GM21529 (cell line): ENCODE results near the gene RETREG3.

Source experiments
- ATAC-seq: cut with Tn5 transposase; IDR thresholded peaks from one replicate; pipeline ENCODE4 v1.9.1; 2021; ENCODE audit not compliant: unreplicated experiment

The RETREG3 gene

DNA sequence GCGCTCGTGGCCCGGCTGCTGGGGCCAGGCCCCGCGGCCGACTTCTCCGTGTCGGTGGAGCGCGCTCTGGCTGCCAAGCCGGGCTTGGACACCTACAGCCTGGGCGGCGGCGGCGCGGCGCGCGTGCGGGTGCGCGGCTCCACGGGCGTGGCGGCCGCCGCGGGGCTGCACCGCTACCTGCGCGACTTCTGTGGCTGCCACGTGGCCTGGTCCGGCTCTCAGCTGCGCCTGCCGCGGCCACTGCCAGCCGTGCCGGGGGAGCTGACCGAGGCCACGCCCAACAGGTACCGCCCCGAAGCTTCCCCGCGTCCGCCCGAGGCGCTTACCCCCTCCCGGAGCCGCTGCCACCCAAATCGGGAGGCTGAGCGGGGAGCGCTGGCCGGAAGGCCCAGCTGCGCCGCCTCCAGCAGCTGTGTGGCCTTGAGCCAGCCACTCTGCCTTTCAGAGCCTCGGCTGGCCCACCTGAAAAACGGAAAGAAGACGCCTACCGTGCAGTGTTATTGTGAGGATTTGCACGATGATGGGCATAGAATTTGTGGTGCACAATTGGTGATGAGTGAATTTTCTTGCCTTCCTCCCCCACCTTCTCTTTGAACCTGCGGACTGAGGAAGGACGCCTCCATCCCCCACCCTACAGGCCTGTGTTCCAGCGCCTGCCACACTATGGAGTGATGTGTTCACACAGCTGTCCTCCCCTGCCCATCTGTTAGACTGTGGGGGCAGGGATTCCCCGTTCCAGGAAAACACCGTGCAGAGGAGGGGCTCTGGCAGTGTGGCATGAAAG lies 72.6 kb downstream of the RETREG3 start:
- peak; percentile 65 for ATAC-seq

DNA sequence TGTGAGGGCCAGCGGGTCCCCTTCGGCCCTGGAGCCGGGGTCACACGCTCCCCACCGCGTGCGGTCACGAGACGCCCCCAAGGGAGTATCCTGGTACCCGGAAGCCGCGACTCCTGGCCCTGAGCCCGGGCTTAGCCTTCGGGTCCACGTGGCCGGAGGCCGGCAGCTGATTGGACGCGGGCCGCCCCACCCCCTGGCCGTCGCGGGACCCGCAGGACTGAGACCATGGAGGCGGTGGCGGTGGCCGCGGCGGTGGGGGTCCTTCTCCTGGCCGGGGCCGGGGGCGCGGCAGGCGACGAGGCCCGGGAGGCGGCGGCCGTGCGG lies 73.2 kb downstream of the RETREG3 start, which contains the start of gene NAGLU:
Gene NAGLU, plus strand, starts transcription at position 194 of the 324 bp plus-strand sequence. Its CDS starts 32 bp downstream, at position 226.
- ATAC-seq: peak; percentile 71

DNA sequence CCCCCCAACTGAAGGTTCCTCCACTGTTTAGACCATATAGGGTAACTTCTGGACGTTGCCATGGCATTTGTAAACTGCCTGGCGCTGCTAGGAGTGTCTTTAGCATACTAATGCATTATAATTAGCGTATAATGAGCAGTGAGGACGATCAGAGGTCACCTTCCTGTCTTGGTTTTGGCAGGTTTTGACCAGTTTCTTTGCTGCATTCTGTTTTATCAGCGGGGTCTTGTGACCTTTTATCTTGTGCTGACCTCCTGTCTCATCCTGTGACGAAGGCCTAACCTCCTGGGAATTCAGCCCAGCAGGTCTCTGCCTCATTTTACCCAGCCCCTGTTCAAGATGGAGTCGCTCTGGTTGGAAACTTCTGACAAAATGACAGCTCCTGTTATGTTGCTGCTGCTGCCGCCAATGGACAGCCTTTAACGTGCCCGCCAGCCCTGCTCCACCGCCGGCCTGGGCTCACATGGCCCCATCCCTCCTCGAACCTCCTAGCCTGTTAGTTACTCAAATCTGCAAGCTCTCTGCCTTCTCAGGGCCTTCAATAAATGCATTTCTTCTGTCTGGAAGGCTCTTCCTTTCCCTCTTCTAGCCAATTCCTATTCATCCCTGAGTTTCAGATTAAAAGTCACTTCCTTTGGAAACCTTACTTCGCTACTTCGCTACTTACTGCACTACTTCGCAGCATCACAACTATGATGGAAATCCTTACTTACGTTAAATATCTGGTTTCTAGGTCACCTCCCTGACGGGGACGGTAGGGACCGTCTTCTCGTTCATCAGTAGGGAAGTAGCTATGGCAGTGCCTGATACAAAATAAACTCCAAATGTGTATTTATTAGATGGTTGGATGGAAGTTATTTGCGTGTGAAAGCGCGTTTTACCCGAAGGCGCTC lies 73.8 kb downstream of the RETREG3 start:
- ATAC-seq: no peak

GRCh38 chr17:42531455-42532354 lies 77.5 kb downstream of the RETREG3 start:
- ATAC-seq: no peak

GRCh38 chr17:42530952-42531454 lies 78.2 kb downstream of the RETREG3 start:
- ATAC-seq: no peak
